ENCODE measurements around the gene SS18L1.
A peak's percentile ranks its signal among the peaks of the same experiment; 100 is the strongest.

- TF ChIP-seq CTCF (IDR thresholded peaks at IDR 0.05) (no peak), SMC3 (IDR thresholded peaks at IDR 0.05; ENCODE audit: low read depth, low read length) (no peak), RCOR1 (IDR thresholded peaks at IDR 0.05; ENCODE audit: low read length) (no peak), SIN3A (IDR thresholded peaks at IDR 0.05; ENCODE audit: borderline replicate concordance, low read depth, low read length) (peak; percentile 16; the same call in 1 of the 2 replicates), JUND (IDR thresholded peaks at IDR 0.05) (no peak), EZH2phosphoT487 (IDR thresholded peaks at IDR 0.05; ENCODE audit: borderline replicate concordance, low read depth) (no peak), REST (IDR thresholded peaks at IDR 0.05; ENCODE audit: low read depth, low read length) (no peak), EP300 (IDR thresholded peaks at IDR 0.05; ENCODE audit: borderline replicate concordance in 1 of 2, low read depth in 1 of 2, low read length in 1 of 2) (no peak), RAD21 (IDR thresholded peaks at IDR 0.05; ENCODE audit: low read length) (no peak; the same call in 1 of the 2 replicates), NRF1 (IDR thresholded peaks at IDR 0.05; ENCODE audit: low read depth, low read length) (no peak), GABPA (IDR thresholded peaks at IDR 0.05; ENCODE audit: low read depth) (no peak)
Observed at GRCh38 chr20:62143957-62144825, 622 bp downstream of the SS18L1 start.

Measured in SK-N-SH (cell line).